ENCODE results near the gene DESI2. TPM values are rescaled to one million over a fixed set of nuclear protein-coding genes. Genes with fewer than 3 reads are reported as not detected.
"Not testable (repeated sequence)": the region's sequence is repeated elsewhere in the genome, so short reads cannot be mapped to it uniquely, and the experiment has no call there.

Gene DESI2
- polyA plus RNA-seq, 2 of the 4 experiments (the other 2 are of a cell fraction): 29.3 to 57.8 TPM

DNA sequence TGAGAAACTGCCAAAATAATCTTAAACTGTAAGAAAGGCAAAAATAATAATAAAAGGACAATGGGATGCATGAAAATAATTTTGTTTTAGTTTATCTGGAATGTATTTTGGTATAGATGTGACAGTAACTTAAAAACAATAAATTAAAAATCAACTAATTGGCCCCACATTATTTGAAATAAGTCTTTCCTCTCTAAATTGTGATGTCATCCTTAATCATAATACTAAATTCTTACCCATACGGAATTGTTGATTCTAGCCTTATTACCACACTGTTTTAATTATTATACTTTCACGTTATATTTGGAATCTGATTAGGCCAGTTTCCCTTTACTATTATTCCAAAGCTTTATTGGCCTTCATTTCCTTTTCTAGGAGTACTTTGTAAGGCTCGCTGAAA is 7.7 kb downstream of the DESI2 start:
- DNase-seq (ENCODE audit: low read depth in 1 of 2, low spot score in 1 of 2) (no peak), ATAC-seq (no peak), FAIRE-seq (no peak)
- H3K4me2 ChIP-seq: no peak overlapping the region
- peaks cover 4% of the 10 kb centered on the region; the same call in 1 of the 3 replicates for H3K9me3 ChIP-seq
- no peak overlapping the region for H3K27ac ChIP-seq
- H3K4me1 ChIP-seq: peaks cover 7% of the 10 kb centered on the region
- no peak overlapping the region for H3K4me3 ChIP-seq
- CTCF ChIA-PET: interaction anchor here (1.0 kb wide), 1 partner anchor 136 kb away, joined by 3 read pairs; no protein-coding TSS in a partner anchor
- TF ChIP-seq NFE2L2 (conservative IDR thresholded peaks at IDR 0.05; ENCODE audit: low read length): no peak
- TF ChIP-seq FOSB (CRISPR knock-in tag; IDR thresholded peaks at IDR 0.05): no peak
- TF ChIP-seq HOXB5 (CRISPR knock-in tag; IDR thresholded peaks at IDR 0.05): no peak
- no peak for TF ChIP-seq ZFP36 (IDR thresholded peaks at IDR 0.05; ENCODE audit: borderline replicate concordance, partially characterized antibody)
- TF ChIP-seq BCL3 (IDR thresholded peaks at IDR 0.05): no peak
- no peak for TF ChIP-seq RARB (CRISPR knock-in tag; IDR thresholded peaks at IDR 0.05)
- 75% methylated on average over 3 of the region's 3 CpGs for WGBS (ENCODE audit: missing lambda C conversion rate)
- POLR2A ChIA-PET: no interaction called here

DNA sequence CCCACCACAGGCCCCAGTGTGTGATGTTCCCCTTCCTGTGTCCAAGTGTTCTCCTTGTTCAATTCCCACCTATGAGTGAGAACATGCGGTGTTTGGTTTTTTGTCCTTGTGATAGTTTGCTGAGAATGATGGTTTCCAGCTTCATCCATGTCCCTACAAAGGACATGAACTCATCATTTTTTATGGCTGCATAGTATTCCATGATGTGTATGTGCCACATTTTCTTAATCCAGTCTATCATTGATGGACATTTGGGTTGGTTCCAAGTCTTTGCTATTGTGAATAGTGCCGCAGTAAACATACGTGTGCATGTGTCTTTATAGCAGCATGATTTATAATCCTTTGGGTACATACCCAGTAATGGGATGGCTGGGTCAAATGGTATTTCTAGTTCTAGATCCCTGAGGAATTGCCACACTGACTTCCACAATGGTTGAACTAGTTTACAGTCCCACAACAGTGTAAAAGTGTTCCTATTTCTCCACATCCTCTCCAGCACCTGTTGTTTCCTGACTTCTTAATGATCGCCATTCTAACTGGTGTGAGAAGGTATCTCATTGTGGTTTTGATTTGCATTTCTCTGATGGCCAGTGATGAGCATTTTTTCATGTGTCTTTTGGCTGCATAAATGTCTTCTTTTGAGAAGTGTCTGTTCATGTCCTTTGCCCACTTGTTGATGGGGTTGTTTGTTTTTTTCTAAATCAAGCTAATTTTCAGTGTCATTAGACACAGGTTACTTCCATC is 8.8 kb downstream of the DESI2 start:
- H3K4me3 ChIP-seq; H3K4me1 ChIP-seq; H3K27ac ChIP-seq; POLR2A ChIA-PET; ATAC-seq; H3K4me2 ChIP-seq; CTCF ChIA-PET; H3K9me3 ChIP-seq; FAIRE-seq; DNase-seq (ENCODE audit: low read depth in 1 of 2, low spot score in 1 of 2): not testable (repeated sequence)
- 87% methylated on average over 2 of the region's 4 CpGs for whole genome bisulfite sequencing (ENCODE audit: missing lambda C conversion rate)

DNA sequence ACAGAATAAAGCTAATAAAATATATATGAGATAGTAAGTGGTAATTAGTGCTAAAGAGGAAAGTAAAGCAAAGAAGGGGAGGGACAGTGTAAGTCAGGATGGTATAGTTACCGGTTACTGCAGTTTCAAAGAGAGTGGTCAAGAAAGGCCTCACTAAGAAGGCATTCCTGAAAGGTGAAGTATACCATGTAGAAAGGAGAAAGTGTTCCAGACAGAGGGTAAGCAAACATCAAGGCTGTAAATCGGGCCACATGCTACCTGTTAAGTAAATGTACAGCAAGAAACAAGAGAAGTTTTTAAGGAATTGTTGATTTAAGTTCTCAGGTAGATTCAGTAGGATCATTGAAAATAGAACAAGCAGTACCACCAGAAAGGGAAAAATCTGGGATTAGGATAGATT is 9.7 kb downstream of the DESI2 start:
- ATAC-seq: no peak
- H3K27ac ChIP-seq: no peak overlapping the region
- DNase-seq (ENCODE audit: low read depth in 1 of 2, low spot score in 1 of 2): no peak
- H3K4me1 ChIP-seq: peaks cover 7% of the 10 kb centered on the region
- H3K4me3 ChIP-seq: no peak overlapping the region
- FAIRE-seq: no peak
- CTCF ChIA-PET: no interaction called here
- WGBS (ENCODE audit: missing lambda C conversion rate): 79% methylated on average over 2 of the region's 2 CpGs
- TF ChIP-seq HOXB5 (CRISPR knock-in tag; IDR thresholded peaks at IDR 0.05) (no peak), ATOH8 (CRISPR knock-in tag; IDR thresholded peaks at IDR 0.05; ENCODE audit: low read depth) (no peak), EHMT2 (IDR thresholded peaks at IDR 0.05; ENCODE audit: low read depth) (no peak), RAD21 (conservative IDR thresholded peaks at IDR 0.05 in 1 of 2, IDR thresholded peaks at IDR 0.05 in 1 of 2) (no peak), RARB (CRISPR knock-in tag; IDR thresholded peaks at IDR 0.05) (no peak)
- POLR2A ChIA-PET: no interaction called here
- H3K9me3 ChIP-seq: peaks cover 4% of the 10 kb centered on the region; the same call in 1 of the 3 replicates
- H3K4me2 ChIP-seq: no peak overlapping the region

DNA sequence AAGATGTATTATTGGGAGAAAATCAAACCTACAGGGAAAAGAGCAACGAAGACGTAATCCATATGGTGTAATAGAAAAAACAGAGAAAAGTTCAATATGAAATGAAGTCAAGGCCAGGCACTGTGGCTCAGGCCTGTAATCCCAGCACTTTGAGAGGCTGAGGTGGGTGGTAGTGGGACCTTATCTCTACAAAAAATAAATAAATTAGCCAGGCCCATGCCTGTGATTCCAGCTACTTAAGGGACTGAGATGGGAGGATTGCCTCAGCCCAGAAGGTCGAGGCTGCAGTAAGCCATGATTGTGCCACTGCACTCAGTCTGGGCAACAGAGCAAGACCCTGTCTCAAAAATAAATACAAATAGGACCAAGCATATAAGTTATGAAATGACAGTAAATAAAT is 11.4 kb downstream of the DESI2 start:
- Histone ChIP-seq H3K4me2 (no peak overlapping the region), H3K4me3 (no peak overlapping the region), H3K9me3 (peaks cover 4% of the 10 kb centered on the region; the same call in 1 of the 3 replicates), H3K27ac (no peak overlapping the region), H3K4me1 (peaks cover 7% of the 10 kb centered on the region)
- no peak for TF ChIP-seq HDAC2 (IDR thresholded peaks at IDR 0.05)
- TF ChIP-seq POLR2A (IDR thresholded peaks at IDR 0.05; ENCODE audit: low read length): no peak
- TF ChIP-seq PHF8 (IDR thresholded peaks at IDR 0.05; ENCODE audit: borderline replicate concordance, low read depth): no peak
- TF ChIP-seq RAD21 (conservative IDR thresholded peaks at IDR 0.05 in 1 of 2, IDR thresholded peaks at IDR 0.05 in 1 of 2): no peak
- no peak for TF ChIP-seq HEYL (CRISPR knock-in tag; IDR thresholded peaks at IDR 0.05)
- no peak for TF ChIP-seq EP300 (IDR thresholded peaks at IDR 0.05)
- no peak for TF ChIP-seq PBX3 (IDR thresholded peaks at IDR 0.05)
- no peak for TF ChIP-seq SMC3 (IDR thresholded peaks at IDR 0.05)
- TF ChIP-seq CEBPB (IDR thresholded peaks at IDR 0.05): no peak
- TF ChIP-seq CBX2 (IDR thresholded peaks at IDR 0.05; ENCODE audit: borderline replicate concordance, low read depth): no peak
- TF ChIP-seq SREBF2 (IDR thresholded peaks at IDR 0.05): no peak
- TF ChIP-seq JUNB (IDR thresholded peaks at IDR 0.05): no peak
- no peak for TF ChIP-seq ATOH8 (CRISPR knock-in tag; IDR thresholded peaks at IDR 0.05; ENCODE audit: low read depth)
- TF ChIP-seq KDM5A (IDR thresholded peaks at IDR 0.05): no peak
- no peak for TF ChIP-seq HOXA7 (CRISPR knock-in tag; IDR thresholded peaks at IDR 0.05)
- no peak for TF ChIP-seq ZC3H11A (IDR thresholded peaks at IDR 0.05)
- no peak for TF ChIP-seq CHD2 (IDR thresholded peaks at IDR 0.05; ENCODE audit: low read length, partially characterized antibody)
- ChIA-PET POLR2A (no interaction called here), CTCF (interaction anchor here (0.6 kb wide), 1 partner anchor 339 kb away, joined by 3 read pairs; no protein-coding TSS in a partner anchor)
- WGBS (ENCODE audit: missing lambda C conversion rate): 93% methylated on average over 3 of the region's 3 CpGs
- DNase-seq (ENCODE audit: low read depth in 1 of 2, low spot score in 1 of 2): no peak
- FAIRE-seq: no peak
- ATAC-seq: no peak
